ENCODE measurements around the gene LILRA5.
"Not testable (repeated sequence)": the region's sequence is repeated elsewhere in the genome, so short reads cannot be mapped to it uniquely, and the experiment has no call there.

GRCh38 chr19:54278056-54278455 lies 34.9 kb downstream of the LILRA5 start:
- not testable (repeated sequence) for TF ChIP-seq CTCF (IDR thresholded peaks at IDR 0.05; ENCODE audit: insufficient read depth, low read depth, low read length); EZH2 (IDR thresholded peaks at IDR 0.05; ENCODE audit: insufficient read depth, low read length)
